ENCODE results near the gene NDST4. TPM values are rescaled to one million over a fixed set of nuclear protein-coding genes. Genes with fewer than 3 reads are reported as not detected.

Gene NDST4
- total RNA-seq, 1 experiment from 2014 or later: not detected

- H2BK12ac ChIP-seq (ENCODE audit: insufficient read length, low read depth, low read length): no peak overlapping the region
- no peak overlapping the region for H3K27ac ChIP-seq (ENCODE audit: insufficient read length, low read depth, low read length)
- no peak overlapping the region for H4K91ac ChIP-seq (ENCODE audit: insufficient read length, low read depth, low read length)
- H2AFZ ChIP-seq (ENCODE audit: low read length): no peak overlapping the region
- no peak overlapping the region for H3K18ac ChIP-seq (ENCODE audit: insufficient read length, low read depth, low read length)
- no peak overlapping the region for H3K4ac ChIP-seq (ENCODE audit: low read depth, low read length)
- no peaks in the 10 kb centered on the region for H4K20me1 ChIP-seq (ENCODE audit: control insufficient read depth, insufficient read depth, insufficient read length)
- H3K9me3 ChIP-seq (ENCODE audit: control insufficient read depth, low read depth, low read length): no peaks in the 10 kb centered on the region
- H2BK20ac ChIP-seq (ENCODE audit: low read depth, low read length, poor library complexity, severe bottlenecking): no peak overlapping the region
- no peak overlapping the region for H3T11ph ChIP-seq (ENCODE audit: low read length)
- H4K8ac ChIP-seq (replicated peaks; ENCODE audit: insufficient read length, low read depth, low read length): no peak overlapping the region
- Mint-ChIP-seq H3K36me3 (ENCODE audit: insufficient read depth in 1 of 3, low read depth in 3 of 3) (no peaks in the 10 kb centered on the region), H3K27ac (no peak overlapping the region), H3K4me1 (no peaks in the 10 kb centered on the region), H3K9me3 (no peaks in the 10 kb centered on the region), H3K4me3 (no peak overlapping the region), H3K27me3 (ENCODE audit: low read depth) (no peaks in the 10 kb centered on the region)
- no peaks in the 10 kb centered on the region for H3K23me2 ChIP-seq (ENCODE audit: insufficient read length, low read depth, low read length, poor library complexity, severe bottlenecking)
- H3K4me2 ChIP-seq (ENCODE audit: insufficient read depth, insufficient read length, low read length): no peak overlapping the region
- H2BK15ac ChIP-seq (ENCODE audit: low read depth, low read length): no peak overlapping the region
- H3K79me1 ChIP-seq (ENCODE audit: insufficient read depth, low read depth, low read length, poor library complexity, severe bottlenecking): no peaks in the 10 kb centered on the region
- no peak overlapping the region for H3K9ac ChIP-seq (ENCODE audit: extremely low read depth, insufficient read length, low read length)
- no peak overlapping the region for H3K14ac ChIP-seq (ENCODE audit: insufficient read depth, low read length)
- no peak overlapping the region for H2AK5ac ChIP-seq (ENCODE audit: insufficient read length, low read length)
- no peak for TF ChIP-seq CTCF (conservative IDR thresholded peaks at IDR 0.05)
- H2BK120ac ChIP-seq (ENCODE audit: low read depth, low read length, poor library complexity, severe bottlenecking): no peak overlapping the region
- H3K79me2 ChIP-seq (ENCODE audit: insufficient read depth, low read length): no peaks in the 10 kb centered on the region
- whole genome bisulfite sequencing (ENCODE audit: extremely low coverage, insufficient read length, low lambda C conversion rate): no CpG with 5 or more reads among the region's 1 CpG
- H2BK5ac ChIP-seq (ENCODE audit: insufficient read length, low read length): no peak overlapping the region
- no peak overlapping the region for H4K5ac ChIP-seq (ENCODE audit: insufficient read length, low read depth, low read length)
- DNase-seq: no peak
- no peaks in the 10 kb centered on the region for H3K27me3 ChIP-seq (ENCODE audit: insufficient read depth, low read length)
- no peaks in the 10 kb centered on the region for H3K4me1 ChIP-seq (ENCODE audit: insufficient read depth, low read length)
- no peak overlapping the region for H3K56ac ChIP-seq (ENCODE audit: insufficient read length, low read depth, low read length)
- no peak overlapping the region for H3K23ac ChIP-seq (ENCODE audit: insufficient read length, low read depth, low read length)
These were observed 60.1 kb downstream of the NDST4 start for GRCh38 chr4:115053313-115053712.

All from H9 (cell line).